Stimulated activated CD4-positive, alpha-beta T cell treated with anti-CD3 and anti-CD28 coated beads, TNF-alpha, amount 100 ng/mL, for 48 hours (primary cell): ENCODE data around the gene MSH5.
A peak's percentile ranks its signal among the peaks of the same experiment; 100 is the strongest.
"Not testable (repeated sequence)": the region's sequence is repeated elsewhere in the genome, so short reads cannot be mapped to it uniquely, and the experiment has no call there.

Source experiments
- DNase-seq, 3 donors: peaks; one replicate each; pipeline ENCODE4 v3.0.0-alpha.2; 2020; ENCODE audit warnings: low read depth in 3 of 3

Gene MSH5

DNA sequence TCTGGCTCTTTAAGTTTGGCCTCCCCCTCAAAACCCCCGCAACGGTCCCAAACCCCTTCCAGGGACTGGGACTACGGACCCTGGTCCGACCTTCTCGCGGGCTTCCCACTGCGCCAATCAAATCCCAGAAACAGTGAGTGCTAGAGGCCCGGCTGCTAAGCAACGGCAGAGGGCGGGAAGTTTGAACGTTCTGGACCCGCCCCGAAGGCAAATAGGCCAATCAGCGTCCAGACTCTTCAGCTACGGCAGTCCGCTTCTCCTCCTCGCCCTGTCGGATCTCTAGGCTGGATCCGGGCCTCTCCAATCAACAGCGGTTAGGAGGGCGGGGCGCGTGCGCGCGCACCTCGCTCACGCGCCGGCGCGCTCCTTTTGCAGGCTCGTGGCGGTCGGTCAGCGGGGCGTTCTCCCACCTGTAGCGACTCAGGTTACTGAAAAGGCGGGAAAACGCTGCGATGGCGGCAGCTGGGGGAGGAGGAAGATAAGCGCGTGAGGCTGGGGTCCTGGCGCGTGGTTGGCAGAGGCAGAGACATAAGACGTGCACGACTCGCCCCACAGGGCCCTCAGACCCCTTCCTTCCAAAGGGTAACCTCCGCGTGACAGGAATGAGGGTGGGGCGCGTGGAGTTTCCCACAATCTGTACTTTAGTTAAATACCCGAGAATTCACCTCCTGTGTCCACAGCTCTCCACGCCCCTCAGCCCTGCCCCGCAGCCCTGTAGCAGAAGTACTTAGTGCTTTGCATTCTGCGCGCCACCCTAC lies at the start of gene MSH5:
TSS of gene MSH5 (plus strand) at position 367 of the 758 bp plus-strand sequence. CDS start 462 bp downstream, outside the sequence.
- peak; percentile 92 to 97 (median 94) for DNase-seq

DNA sequence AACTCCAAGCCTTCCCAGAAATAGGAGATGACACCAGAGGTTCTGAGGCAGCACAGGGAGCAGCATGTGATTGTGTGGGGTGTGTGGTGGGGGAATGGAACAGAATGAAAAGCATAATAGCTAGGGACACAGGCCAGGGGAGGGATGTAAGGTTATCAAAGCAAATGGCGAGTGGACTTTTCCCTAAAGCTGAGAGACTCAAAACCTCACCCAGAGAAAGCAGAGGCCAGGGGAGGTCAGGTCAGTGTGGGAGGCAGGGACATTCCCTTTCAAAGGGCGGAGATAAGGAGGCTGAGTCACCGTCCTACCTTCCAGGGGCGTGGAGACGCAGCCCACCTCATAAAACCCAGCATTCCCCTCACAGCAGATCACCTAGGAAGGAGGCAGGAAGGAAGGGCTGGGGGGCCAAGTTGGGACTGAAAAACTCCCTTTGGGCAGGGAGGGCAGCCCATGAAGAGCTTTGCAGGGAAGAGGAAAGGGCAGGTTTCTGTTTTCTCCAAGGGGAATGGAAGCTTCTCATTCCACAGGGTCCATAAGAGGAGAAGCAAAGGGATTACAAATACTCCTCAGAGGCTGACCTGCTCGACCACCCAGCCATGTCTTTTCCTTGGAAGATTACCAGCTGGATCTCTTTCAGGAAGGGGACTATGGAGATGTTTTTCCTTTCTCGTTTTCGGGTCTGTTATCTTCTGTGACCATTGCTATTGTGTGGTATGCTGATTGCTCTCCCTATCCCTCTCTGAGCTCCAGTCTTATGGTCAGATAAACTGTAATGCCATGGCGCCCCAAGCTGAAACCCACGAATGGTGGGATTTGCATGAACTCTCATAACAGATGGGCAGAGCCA lies 49.4 kb upstream of the MSH5 start:
- DNase-seq = no peak

DNA sequence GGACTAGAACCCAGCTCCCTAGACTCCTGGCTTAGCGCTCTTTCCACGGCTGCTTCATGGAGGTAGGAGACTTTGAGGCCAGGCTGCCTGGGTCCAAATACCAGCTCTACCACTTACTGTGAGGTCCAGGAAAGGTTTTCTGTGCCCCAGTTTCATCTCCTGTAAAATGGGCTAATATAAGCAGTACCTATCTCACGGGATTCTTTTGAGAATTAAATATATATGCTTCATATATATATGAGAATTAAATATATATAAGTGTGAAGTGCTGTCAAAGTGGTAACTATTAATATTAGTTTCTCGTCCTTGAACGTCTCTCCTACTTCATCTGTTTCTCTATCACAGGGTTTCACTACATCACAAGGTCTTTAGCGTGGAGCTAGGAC lies 48.7 kb upstream of the MSH5 start:
- no peak for DNase-seq

DNA sequence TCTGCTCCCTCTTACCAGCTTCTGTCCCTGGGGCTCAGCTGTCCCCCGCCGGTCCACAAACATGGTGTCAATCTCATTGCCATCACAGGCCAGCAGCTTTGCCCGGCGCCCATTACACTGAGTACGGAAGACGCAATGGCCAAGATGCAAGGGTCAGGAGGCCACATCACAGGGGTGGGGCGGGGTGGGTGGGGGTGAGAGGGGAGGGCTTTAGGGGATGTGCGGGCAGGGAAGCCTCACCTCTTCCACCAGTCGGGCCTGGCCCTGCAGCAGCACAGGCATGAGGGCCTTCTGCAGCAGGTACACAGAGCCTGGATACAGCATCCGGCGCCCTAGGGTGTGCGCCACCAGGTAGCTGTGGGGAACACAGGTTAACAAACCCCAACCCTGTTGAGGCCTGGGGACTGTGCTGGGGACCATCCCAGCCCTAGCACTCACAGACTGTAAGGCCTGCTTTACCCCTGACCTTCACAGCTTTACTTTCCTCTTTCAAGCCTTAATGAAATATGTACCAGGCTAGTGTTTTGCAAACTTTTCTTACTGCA lies 48.2 kb upstream of the MSH5 start:
- DNase-seq = no peak

DNA sequence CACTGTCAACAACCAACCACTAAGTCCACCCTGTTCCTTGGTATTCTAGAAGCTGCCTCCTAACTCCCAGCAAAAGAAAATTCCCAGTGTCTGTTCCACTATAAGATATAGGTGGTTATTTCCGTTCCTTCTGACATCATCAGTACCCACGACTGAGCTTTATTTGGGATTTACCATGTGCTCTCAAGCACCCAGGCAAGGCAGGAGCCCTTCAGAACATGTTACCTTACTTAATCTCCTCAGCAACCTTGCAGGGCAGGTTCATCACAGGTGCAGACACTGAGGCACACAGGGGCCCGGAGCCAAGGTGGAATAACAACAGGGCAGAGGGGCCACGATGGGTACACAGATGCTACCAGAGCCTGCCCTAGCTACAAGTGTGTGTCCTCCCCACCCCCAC lies 47.5 kb upstream of the MSH5 start:
- no peak for DNase-seq

DNA sequence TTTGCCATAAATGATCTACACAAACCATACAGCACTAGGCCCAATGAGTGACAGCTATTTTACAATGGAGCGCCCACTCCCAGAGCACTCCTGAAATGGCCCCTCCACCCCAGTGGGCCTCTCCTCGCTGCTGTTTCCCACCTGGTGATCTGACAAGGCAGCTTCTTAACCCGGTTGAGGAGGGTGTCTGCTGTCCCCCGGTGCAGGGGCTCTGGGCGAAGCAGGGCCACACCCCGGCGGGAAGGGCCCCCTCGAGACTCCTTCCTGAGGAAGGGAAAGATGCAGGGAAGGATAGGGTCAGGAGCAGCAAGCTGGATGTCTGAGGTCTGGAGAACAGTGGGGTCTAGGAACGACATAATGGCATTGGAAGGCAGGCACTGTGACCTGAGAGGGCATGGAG lies 46.9 kb upstream of the MSH5 start:
- no peak for DNase-seq

DNA sequence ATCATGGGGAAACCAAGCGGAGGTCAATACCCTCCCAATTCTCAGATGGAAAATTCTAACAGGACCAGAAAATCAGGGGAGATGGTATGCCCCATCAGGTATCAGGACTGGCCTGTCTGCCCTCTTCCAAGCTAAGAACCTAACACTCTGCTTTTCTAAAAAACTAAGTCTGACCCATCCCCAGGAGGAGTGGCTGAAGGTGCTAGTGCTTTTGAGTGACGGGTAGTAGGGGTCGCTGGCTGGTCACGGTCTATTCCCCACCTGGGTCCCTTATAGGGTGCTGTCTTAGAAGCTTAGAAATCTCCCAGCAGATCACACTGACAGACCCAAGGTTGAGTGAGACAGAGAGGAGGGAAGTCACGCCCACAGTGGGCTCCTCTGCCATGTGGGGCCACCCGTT lies 46.3 kb upstream of the MSH5 start:
- no peak for DNase-seq

DNA sequence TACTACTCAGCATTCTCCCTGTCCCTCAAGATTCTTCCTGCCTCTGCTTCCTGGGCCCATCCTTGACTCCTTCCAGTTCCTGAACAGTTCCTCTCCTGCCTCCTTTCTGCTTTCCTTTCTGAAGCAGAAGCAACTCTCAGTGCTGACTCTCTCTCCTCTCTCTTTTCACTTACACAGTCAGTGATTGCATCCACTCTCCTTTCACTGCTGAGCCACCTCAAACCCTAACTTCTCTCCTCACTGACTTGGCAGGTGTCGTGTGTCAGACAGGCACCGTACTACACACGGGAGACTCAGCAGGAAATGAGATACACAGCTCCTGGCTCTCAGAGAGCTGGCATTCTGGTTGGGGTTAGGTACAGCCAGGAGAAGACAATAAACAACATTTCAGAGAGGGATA lies 42.2 kb upstream of the MSH5 start:
- no peak for DNase-seq

DNA sequence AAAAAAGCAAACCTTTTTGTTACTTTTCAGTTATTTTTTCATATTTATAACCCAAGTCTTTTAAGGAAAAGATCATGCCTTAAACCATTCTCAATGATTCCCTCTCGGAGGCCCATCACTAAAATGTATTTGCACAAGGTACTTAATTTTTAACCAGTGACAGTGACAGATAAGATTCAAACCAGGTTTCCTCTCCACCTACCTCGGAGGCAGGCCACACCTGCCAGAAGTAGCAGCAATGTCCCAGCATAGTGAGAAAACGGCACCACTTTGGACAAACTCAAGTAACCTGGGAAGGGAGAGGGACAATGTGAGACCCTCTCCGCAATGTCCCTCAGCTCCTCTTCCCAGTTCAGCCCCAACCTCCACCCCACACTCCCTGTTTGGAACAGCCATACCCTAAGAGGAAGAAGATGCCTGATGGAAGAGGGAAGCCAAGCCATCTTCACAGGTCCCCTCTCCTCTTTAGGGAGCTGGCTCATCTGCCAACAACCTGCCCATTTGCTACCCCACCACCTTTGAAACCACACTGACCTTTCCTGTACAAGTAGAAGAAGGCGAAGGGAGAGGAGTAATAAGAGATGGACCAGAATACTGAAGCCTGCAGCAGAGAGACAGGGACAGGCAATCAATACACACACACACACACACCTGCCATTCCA lies 38.9 kb upstream of the MSH5 start:
- DNase-seq = no peak

DNA sequence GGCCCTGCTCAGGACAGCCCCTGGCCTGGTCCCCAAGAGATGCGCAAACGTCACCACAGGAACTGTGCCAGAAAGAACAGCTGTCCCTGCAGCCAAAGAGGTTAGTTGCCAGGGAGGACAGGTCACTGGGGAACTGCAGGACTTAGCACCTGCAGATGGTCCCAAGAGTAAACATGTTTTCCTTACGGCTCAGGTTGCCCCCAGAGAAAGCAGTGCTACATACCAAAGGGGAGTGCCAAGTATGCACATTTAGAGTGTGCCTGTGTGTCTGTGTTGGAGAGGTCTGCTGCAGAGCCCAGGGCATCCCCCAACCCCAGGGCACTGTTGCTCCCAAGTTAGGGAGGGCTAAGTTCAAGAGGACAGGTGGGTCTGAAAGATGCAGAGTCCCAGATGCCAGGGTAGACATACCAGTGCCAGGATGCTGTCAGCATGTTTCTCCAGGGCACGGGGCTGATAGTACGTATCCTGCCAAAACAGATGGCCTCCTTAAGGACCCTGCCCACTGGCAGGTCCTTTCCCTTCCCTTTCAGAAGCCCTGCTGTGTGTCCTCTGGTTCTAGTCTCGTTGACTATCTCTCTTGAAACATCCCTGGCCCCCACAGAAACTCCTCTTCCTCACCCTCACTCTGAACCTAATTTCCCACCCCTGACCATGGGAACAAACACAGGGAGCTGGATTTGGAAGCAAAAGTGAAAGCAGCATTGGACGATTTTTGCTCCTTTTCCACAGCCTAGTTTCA lies 38.0 kb upstream of the MSH5 start:
- no peak for DNase-seq

DNA sequence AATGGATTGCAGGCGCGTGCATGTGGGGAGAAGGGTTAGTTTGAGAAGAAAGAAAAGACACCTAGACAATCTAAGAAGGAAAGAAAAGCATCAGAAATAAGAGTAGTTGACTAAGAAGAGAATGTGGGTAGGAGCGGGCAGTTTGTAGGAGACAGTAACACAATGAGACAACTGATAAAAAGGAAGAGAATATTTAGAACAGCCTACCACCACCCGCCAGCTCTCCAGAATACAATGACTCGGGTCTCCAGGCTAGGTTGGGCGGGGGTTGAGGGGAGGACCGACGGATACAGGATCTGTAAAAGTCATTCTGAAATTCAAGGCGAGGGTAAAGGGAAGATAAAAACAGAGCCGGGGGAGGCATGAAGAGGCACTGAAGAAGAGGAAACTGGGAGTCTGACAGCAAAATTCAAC lies 37.4 kb upstream of the MSH5 start:
- peak in 1 of 3 donors; percentile 38 for DNase-seq

DNA sequence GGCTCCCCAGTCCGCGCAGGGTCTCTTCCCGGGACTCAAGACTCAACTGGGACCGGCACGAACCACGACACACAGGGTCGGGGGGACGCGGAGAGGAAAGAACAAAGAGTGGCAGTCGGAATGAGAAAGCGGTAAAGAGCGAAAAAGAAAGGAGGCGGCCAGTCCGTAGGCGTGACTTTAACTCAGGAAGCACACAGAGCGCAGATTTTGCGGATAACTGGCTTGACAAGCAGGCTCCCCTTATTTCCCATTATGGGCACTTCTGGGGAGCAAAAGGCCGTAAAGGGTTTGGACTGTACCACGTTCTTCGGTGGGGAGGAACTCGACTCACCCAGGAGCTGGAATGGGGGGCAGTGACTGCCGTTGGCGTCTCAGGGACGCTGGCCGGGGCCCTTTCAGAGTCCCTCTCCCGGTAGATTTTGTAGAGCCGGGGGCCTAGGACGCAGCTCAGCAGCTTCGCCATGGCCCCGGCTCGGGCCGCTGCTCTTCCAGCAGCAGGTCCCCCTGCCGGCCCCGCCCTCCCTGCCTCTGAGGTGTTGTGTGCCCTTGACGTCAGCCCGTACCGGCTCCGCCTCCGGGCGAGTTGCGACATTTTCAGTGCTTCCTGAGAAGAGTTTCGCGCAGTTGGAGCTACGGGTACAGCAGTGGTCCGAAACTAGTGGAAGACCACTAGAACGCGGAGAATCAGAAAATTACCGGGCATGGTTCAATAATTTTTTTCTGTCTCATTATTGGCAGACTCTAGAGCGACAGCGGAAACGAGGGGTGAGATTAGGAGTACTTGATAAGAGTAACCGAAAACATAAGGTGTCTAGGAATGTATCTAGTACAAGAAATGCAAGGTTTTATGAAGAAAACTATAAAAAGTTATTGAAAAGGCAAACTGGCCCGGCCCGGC lies 36.7 kb upstream of the MSH5 start, which contains the start of gene ABHD16A:
TSS of gene ABHD16A (minus strand) at position 506 of the 898 bp plus-strand sequence. CDS start at position 463, 43 bp downstream.
- peak; percentile 94 to 98 (median 96) for DNase-seq

DNA sequence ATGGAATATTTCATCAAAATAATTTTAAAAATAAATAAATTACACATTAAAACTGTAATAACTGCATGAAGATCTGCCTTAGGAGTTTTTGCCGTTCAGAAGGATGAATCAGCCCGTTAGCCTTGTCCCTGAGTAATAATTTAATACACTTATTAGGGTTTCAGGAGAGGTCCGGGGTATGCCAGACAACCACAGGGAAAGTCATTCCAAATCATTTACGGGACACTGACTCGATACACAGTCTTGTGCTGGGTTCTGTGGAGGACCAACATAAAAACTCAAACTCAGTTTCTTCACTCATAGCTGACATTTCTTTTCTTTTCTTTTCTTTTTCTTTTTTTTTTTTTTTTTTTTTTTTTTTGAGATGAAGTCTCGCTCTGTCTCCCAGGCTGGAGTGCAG lies 33.9 kb upstream of the MSH5 start:
- DNase-seq = no peak

DNA sequence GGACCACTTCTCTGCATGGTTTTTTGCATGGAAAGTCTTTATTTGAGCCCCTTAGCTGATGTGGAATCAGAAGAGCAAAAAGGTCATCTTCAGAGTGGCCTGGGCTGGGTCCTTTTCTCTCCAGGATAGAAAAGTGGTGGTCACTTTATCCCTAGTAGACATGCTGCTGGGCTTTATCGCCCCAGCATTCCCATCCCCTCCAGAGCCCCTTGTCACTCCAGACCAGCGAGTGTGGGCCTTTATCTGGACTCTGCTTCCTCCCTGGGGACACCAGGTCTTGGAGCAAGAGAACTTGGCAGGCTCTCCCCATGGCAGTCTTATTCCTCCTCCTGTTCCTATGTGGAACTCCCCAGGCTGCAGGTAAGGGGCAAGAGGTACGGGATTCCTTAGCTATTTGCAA lies 33.2 kb upstream of the MSH5 start, which contains the start of gene LY6G6F:
TSS of gene LY6G6F (plus strand) at position 268 of the 400 bp plus-strand sequence. CDS start at position 309, 41 bp downstream.
- DNase-seq = no peak

DNA sequence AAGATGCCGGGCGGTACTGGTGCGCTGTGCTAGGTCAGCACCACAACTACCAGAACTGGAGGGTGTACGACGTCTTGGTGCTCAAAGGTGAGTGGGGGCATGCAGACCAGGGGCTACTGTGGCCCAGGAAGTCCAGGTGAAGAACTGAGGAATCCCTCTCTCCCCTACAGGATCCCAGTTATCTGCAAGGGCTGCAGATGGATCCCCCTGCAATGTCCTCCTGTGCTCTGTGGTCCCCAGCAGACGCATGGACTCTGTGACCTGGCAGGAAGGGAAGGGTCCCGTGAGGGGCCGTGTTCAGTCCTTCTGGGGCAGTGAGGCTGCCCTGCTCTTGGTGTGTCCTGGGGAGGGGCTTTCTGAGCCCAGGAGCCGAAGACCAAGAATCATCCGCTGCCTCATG lies 32.1 kb upstream of the MSH5 start:
- DNase-seq = no peak

DNA sequence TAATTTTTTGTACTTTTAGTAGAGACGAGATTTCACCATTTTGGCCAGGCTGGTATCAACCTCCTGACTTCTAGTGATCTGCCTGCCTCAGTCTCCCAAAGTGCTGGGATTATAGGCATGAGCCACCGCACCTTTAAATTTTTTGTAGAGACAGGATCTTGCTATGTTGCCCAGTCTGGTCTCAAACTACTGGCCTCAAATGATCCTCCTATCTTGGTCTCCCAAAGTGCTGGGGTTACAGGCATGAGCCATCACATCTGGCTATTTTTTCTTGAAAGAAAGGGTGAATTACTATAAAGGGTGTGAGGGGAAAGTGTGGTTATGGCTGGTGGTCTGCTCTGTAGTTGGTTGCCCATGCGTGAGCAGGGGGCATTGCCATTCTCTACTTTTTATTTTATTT lies 31.6 kb upstream of the MSH5 start:
- no peak for DNase-seq

DNA sequence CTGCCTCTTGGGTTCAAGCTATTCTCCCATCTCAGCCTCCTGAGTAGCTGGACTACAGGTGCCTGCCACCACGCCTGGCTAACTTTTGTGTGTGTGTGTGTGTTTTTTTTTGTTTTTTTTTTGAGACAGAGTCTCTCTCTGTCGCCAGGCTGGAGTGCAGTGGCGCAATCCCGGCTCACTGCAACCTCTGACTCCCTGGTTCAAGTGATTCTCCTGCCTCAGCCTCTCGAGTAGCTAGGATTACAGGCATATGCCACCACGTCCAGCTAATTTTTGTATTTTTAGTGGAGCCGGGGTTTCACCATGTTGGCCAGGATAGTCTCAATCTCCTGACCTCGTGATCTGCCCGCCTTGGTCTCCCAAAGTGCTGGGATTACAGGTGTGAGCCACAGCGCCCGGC lies 30.6 kb upstream of the MSH5 start:
- not testable (repeated sequence) for DNase-seq

DNA sequence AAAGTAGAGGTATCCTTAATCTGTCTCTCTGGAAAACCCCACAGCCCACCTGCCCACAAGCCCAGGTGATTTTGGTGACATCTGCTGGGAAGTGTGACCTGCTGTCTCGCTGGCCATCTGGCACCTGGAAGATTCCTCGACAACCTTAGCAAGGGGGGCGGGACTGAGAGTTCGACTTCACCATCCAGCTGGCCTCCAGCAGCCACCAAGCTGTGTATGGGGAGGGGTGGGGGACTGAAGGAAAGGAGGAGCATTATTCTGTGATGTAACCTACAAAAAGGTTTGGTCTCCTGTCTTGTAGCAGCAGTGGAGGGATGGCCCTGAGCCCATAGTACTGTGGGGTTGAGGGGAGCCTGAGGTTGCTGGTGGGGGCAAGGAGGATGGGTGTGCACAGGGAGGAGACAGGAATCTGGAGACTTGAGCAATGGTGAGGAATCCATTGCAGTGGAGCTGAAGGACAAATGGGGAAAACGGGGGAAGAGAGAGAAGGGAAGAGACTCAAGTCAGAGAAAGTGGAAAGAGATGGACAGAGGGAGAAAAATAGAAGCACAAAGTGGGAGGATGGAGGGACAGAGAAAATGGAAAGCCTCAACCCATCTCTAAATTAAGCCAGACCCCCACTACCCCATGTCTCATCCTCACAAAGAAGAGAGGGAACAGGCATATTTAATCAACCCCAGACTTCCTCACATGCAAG lies 29.1 kb upstream of the MSH5 start:
- DNase-seq = no peak

DNA sequence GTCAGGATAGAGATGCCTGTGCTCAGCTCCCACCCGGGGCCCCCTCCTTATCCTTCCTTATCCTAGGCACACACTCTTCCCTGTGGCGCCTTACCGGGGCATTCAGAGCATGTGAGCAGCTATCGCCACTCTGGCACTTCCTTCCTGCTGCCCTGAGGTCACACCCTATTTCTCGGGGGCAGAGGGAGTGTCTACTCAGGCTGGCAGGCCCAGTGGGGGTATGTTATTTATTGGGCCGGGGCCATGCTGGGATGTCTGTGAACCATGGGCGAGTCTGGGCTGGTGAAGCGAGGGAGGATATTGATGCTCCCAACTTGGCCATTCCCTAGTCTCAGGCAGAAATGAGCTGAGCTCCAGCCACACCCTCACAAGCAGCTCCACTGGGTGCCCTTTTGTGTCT lies 28.6 kb upstream of the MSH5 start:
- no peak for DNase-seq

DNA sequence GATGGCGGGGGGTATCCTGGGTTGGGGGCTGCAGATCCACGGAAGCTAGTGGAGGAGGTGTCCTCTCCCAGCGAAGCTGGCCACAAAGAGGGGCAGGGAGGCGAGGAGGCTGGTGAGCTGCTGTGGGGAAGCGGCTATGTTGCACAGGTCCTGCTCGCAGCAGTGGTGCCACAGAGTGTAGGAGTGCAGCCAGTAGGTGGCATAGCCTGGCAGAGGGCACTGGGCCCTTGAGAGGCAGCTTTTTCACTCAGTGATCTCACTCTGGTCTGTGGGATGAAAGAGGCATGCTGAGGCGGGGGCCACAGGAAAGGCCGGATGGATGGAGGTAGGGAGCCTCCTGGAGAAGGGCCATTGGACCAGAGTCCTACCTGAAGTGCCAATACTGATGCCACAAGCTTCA lies 27.5 kb upstream of the MSH5 start:
- no peak for DNase-seq
